GM19467 (cell line): ENCODE results near the gene TESPA1.
"Not testable (repeated sequence)": the region's sequence is repeated elsewhere in the genome, so short reads cannot be mapped to it uniquely, and the experiment has no call there.

ENCODE experiments used
- ATAC-seq: cut with Tn5 transposase; IDR thresholded peaks from one replicate; pipeline ENCODE4 v1.9.1; 2021; ENCODE audit warnings: mild to moderate bottlenecking, moderate library complexity; ENCODE audit not compliant: unreplicated experiment

Gene TESPA1

GRCh38 chr12:54984658-54985376 lies at the start of gene TESPA1:
TSS of gene TESPA1 (minus strand) at chr12:54984762. CDS start at chr12:54974562, 10,200 bp downstream.
- ATAC-seq, result peak; percentile 96

GRCh38 chr12:55034218-55034617 lies 49.7 kb upstream of the TESPA1 start:
- no peak for ATAC-seq

- no peak for ATAC-seq
These were observed 40.9 kb upstream of the TESPA1 start for GRCh38 chr12:55025508-55025907.

- no peak for ATAC-seq
These were observed 40.0 kb upstream of the TESPA1 start for GRCh38 chr12:55024575-55024974.

- no peak for ATAC-seq
These were observed 35.2 kb upstream of the TESPA1 start, which contains the start of gene NEUROD4 for GRCh38 chr12:55019784-55020183. TSS of gene NEUROD4 (plus strand) at chr12:55019974. CDS start at chr12:55026440, 6,466 bp downstream.

- no peak for ATAC-seq
These were observed 32.9 kb upstream of the TESPA1 start for GRCh38 chr12:55017416-55017925.

- no peak for ATAC-seq
These were observed 24.5 kb upstream of the TESPA1 start for GRCh38 chr12:55008944-55009585.

GRCh38 chr12:55002355-55002754 lies 17.8 kb upstream of the TESPA1 start:
- ATAC-seq, result no peak

GRCh38 chr12:55001198-55001868 lies 16.8 kb upstream of the TESPA1 start:
- ATAC-seq, result no peak

GRCh38 chr12:54998958-54999510 lies 14.5 kb upstream of the TESPA1 start:
- no peak for ATAC-seq

- no peak for ATAC-seq
These were observed 13.5 kb upstream of the TESPA1 start for GRCh38 chr12:54997929-54998522.

GRCh38 chr12:54996205-54996604 lies 11.6 kb upstream of the TESPA1 start:
- ATAC-seq, result no peak

GRCh38 chr12:54993181-54993835 lies 8.7 kb upstream of the TESPA1 start:
- peak; percentile 48 for ATAC-seq

- ATAC-seq, result peak; percentile 28
These were observed 7.4 kb upstream of the TESPA1 start for GRCh38 chr12:54991991-54992375.

- ATAC-seq, result peak; percentile 58
These were observed 6.8 kb upstream of the TESPA1 start for GRCh38 chr12:54991161-54991990.

- ATAC-seq, result no peak
These were observed 5.3 kb upstream of the TESPA1 start for GRCh38 chr12:54989829-54990228.

- ATAC-seq, result no peak
These were observed 4.0 kb upstream of the TESPA1 start for GRCh38 chr12:54988402-54989054.

GRCh38 chr12:54987611-54988231 lies 3.2 kb upstream of the TESPA1 start:
- ATAC-seq, result no peak

GRCh38 chr12:54986773-54987172 lies 2.2 kb upstream of the TESPA1 start:
- ATAC-seq, result not testable (repeated sequence)
